GM12891 (cell line): ENCODE measurements around the gene RAET1L.

ENCODE experiments used
- PAX5 ChIP-seq: IDR thresholded peaks from 2 replicates; pipeline ENCODE4 v1.6.1; 2011; ENCODE audit warnings: low read length, moderate library complexity, mild to moderate bottlenecking; ENCODE audit not compliant: insufficient read depth, severe bottlenecking
- POLR2A ChIP-seq: IDR thresholded peaks from 2 replicates; pipeline ENCODE4 v1.6.1; 2011; ENCODE audit warnings: low read depth, low read length, control low read depth
- POLR2AphosphoS5 ChIP-seq: IDR thresholded peaks from 2 replicates; pipeline ENCODE4 v1.6.1; 2011; ENCODE audit warnings: low read depth, low read length, control low read depth
- POU2F2 ChIP-seq: IDR thresholded peaks from 2 replicates; pipeline ENCODE4 v1.6.1; 2011; ENCODE audit warnings: low read depth, mild to moderate bottlenecking, control low read depth, low read length, moderate library complexity
- SPI1 ChIP-seq: IDR thresholded peaks from 2 replicates; pipeline ENCODE4 v1.6.1; 2011; ENCODE audit warnings: low read depth, low read length, control low read depth
- TAF1 ChIP-seq: IDR thresholded peaks from 2 replicates; pipeline ENCODE4 v1.6.1; 2011; ENCODE audit warnings: low read depth, low read length, control low read depth

DNA sequence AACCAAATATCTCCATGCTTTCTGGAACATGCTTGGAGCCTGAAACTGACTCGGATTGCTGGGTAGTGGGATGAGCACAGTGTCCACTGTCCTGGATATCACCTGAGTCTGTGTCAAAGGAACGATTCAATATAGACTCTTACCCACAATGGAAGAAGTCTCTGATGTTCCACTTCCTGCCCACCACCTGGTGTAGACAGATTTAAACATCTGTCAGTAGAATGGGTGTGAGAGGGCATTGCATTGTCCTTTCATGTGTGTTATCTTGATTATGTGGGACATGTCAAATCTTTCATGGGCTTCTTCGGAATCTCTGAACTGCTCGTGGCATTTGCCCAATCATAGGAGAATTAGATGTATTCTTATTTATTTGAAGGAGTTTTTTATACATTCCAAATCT, 22.8 kb upstream of the RAET1L start:
- TF ChIP-seq POLR2A: no peak
- no peak for TF ChIP-seq SPI1
- TF ChIP-seq POU2F2: no peak
- no peak for TF ChIP-seq POLR2AphosphoS5
- no peak for TF ChIP-seq TAF1
- TF ChIP-seq PAX5: no peak
